Neural cell (in vitro differentiated cells): ENCODE data around the gene PRDM1. TPM values are rescaled to one million over a fixed set of nuclear protein-coding genes. Genes with fewer than 3 reads are reported as not detected.

ENCODE experiments used
- H2AFZ ChIP-seq: fragments of 200-600, 300-800 bp; sonication (generic), shearing (Covaris generic); 2 replicates; pipeline ENCODE4 v1.6.0; 2014; ENCODE audit warnings: low read depth, mild to moderate bottlenecking, antibody characterized with exemption, low read length, moderate library complexity
- H3F3A ChIP-seq: fragments of 200-600 bp; shearing (Covaris generic); 2 replicates; pipeline ENCODE4 v1.6.1; 2016; ENCODE audit warnings: mild to moderate bottlenecking, moderate library complexity, mixed read lengths, antibody characterized with exemption, low read length; ENCODE audit not compliant: insufficient read depth, poor library complexity, severe bottlenecking
- H3K27ac ChIP-seq: fragments of 200-600, 300-800 bp; sonication (generic), shearing (Covaris generic); 2 replicates; pipeline ENCODE4 v1.5.1; 2014; ENCODE audit warnings: mild to moderate bottlenecking, low read length, moderate library complexity
- H3K27me3 ChIP-seq: fragments of 300-800, 200-600 bp; sonication (generic), shearing (Covaris generic); 2 replicates; pipeline ENCODE4 v1.6.0; 2014; ENCODE audit warnings: mild to moderate bottlenecking, low read depth, low read length, moderate library complexity; ENCODE audit not compliant: insufficient read depth
- H3K36me3 ChIP-seq: fragments of 300-800, 200-600 bp; sonication (generic), shearing (Covaris generic); 2 replicates; pipeline ENCODE4 v1.5.1; 2014; ENCODE audit warnings: mild to moderate bottlenecking, antibody characterized with exemption, low read length, moderate library complexity; ENCODE audit not compliant: insufficient read depth
- H3K4me2 ChIP-seq: fragments of 300-800, 200-600 bp; sonication (generic), shearing (Covaris generic); 2 replicates; pipeline ENCODE4 v1.6.0; 2014; ENCODE audit warnings: mild to moderate bottlenecking, low read length
- H3K4me3 ChIP-seq: fragments of 300-800, 200-600 bp; sonication (generic), shearing (Covaris generic); 2 replicates; pipeline ENCODE4 v1.5.1; 2014; ENCODE audit warnings: mild to moderate bottlenecking, low read length, moderate library complexity
- H3K79me2 ChIP-seq: fragments of 200-600 bp; shearing (Covaris generic); replicated peaks from 2 replicates; pipeline ENCODE4 v1.6.0; 2014; ENCODE audit warnings: mild to moderate bottlenecking, low read length, moderate library complexity; ENCODE audit not compliant: insufficient read depth
- H3K9ac ChIP-seq: fragments of 300-800, 200-600 bp; sonication (generic), shearing (Covaris generic); 2 replicates; pipeline ENCODE4 v1.6.1; 2016; ENCODE audit warnings: mild to moderate bottlenecking, low read length, mixed read lengths
- H3K9me2 ChIP-seq: fragments of 200-600 bp; shearing (Covaris generic); 2 replicates; pipeline ENCODE4 v1.6.1; 2016; ENCODE audit warnings: mild to moderate bottlenecking, low read length, mixed read lengths; ENCODE audit not compliant: insufficient read depth
- H3K9me3 ChIP-seq: fragments of 200-600, 300-800 bp; sonication (generic), shearing (Covaris generic); 2 replicates; pipeline ENCODE4 v1.6.1; 2016; ENCODE audit warnings: mild to moderate bottlenecking, mixed run types, low read length, moderate library complexity, mixed read lengths
- H4K20me1 ChIP-seq: fragments of 200-600 bp; shearing (Covaris generic); 2 replicates; pipeline ENCODE4 v1.6.1; 2016; ENCODE audit warnings: mild to moderate bottlenecking, mixed run types; ENCODE audit not compliant: insufficient read depth
- EP300 ChIP-seq: fragments of 450-650 bp; conservative IDR thresholded peaks from 2 replicates; pipeline ENCODE4 v1.6.1; 2014; ENCODE audit warnings: antibody characterized with exemption, mild to moderate bottlenecking, moderate library complexity; ENCODE audit not compliant: poor library complexity, severe bottlenecking
- EZH2 ChIP-seq: fragments of 200-600, 300-800 bp; shearing (Covaris generic), sonication (generic); IDR thresholded peaks from 2 replicates; pipeline ENCODE4 v1.6.1; 2014; ENCODE audit warnings: antibody characterized with exemption, low read length, borderline replicate concordance, mild to moderate bottlenecking; ENCODE audit not compliant: insufficient read depth, poor library complexity, severe bottlenecking
- MXI1 ChIP-seq: fragments of 450-650 bp; conservative IDR thresholded peaks from 2 replicates; pipeline ENCODE4 v1.6.1; 2014; ENCODE audit warnings: antibody characterized with exemption, mild to moderate bottlenecking; ENCODE audit not compliant: poor library complexity, severe bottlenecking
- POLR2AphosphoS5 ChIP-seq: IDR thresholded peaks from 2 replicates; pipeline ENCODE4 v1.6.1; 2012
- RAD21 ChIP-seq: fragments of 450-650 bp; conservative IDR thresholded peaks from 2 replicates; pipeline ENCODE4 v1.6.1; 2014; ENCODE audit warnings: antibody characterized with exemption, mild to moderate bottlenecking, moderate library complexity
- SMC3 ChIP-seq: fragments of 450-650 bp; conservative IDR thresholded peaks from 2 replicates; pipeline ENCODE4 v1.6.1; 2014; ENCODE audit warnings: antibody characterized with exemption, mild to moderate bottlenecking, moderate library complexity; ENCODE audit not compliant: poor library complexity
- TAF1 ChIP-seq: IDR thresholded peaks from 2 replicates; pipeline ENCODE4 v1.6.1; 2012; ENCODE audit warnings: low read depth
- polyA plus RNA-seq: library from polyadenylated mRNA; depleted of rRNA; stranded (reverse); fragments of >200 nt; gene quantifications from 2 replicates; pipeline ENCODE4 v1.2.3, GENCODE V29; 2014
- TF ChIP-seq, protein P1 (sequence below): fragments of 450-650 bp; IDR thresholded peaks from 2 replicates; pipeline ENCODE4 v1.5.1; 2014; ENCODE audit warnings: antibody characterized with exemption, mild to moderate bottlenecking, moderate library complexity; ENCODE audit not compliant: poor library complexity, severe bottlenecking
- TF ChIP-seq, protein P2 (sequence below): IDR thresholded peaks from 2 replicates; pipeline ENCODE4 v1.6.1; 2012; ENCODE audit warnings: borderline replicate concordance

PRDM1 gene
- polyA plus RNA-seq, 1 donor from 2014 or later = 0.09 TPM

DNA sequence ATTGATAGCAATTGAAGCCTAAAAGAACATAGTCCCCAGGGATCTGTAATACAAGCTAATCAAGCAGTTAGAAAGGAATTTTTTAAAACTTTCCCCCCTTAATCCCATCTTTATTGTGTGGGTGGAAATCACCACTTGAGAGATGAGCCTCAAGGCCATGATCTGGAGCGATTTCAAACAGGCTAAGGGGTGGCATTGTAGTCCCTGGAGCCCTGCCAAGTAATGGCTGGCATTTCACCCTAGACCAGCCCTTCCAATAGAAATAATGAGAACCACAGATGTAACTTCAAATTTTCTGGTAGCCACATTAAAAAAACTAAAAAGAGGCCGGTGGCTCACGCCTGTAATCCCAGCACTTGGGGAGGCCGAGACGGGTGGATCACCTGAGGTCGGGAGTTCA, 46.9 kb downstream of the PRDM1 start:
- TF ChIP-seq EZH2 = no peak
- TF ChIP-seq MXI1 = no peak
- TF ChIP-seq, protein P1, sequence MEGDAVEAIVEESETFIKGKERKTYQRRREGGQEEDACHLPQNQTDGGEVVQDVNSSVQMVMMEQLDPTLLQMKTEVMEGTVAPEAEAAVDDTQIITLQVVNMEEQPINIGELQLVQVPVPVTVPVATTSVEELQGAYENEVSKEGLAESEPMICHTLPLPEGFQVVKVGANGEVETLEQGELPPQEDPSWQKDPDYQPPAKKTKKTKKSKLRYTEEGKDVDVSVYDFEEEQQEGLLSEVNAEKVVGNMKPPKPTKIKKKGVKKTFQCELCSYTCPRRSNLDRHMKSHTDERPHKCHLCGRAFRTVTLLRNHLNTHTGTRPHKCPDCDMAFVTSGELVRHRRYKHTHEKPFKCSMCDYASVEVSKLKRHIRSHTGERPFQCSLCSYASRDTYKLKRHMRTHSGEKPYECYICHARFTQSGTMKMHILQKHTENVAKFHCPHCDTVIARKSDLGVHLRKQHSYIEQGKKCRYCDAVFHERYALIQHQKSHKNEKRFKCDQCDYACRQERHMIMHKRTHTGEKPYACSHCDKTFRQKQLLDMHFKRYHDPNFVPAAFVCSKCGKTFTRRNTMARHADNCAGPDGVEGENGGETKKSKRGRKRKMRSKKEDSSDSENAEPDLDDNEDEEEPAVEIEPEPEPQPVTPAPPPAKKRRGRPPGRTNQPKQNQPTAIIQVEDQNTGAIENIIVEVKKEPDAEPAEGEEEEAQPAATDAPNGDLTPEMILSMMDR = no peak
- TF ChIP-seq TAF1 = no peak
- no peaks in the 10 kb centered on the region for H3K36me3 ChIP-seq
- no peaks in the 10 kb centered on the region for H4K20me1 ChIP-seq
- no peak overlapping the region for H3K4me3 ChIP-seq
- H3K9ac ChIP-seq = no peak overlapping the region
- H3K27me3 ChIP-seq = no peaks in the 10 kb centered on the region
- H3K79me2 ChIP-seq = no peaks in the 10 kb centered on the region
- H3K9me2 ChIP-seq = no peaks in the 10 kb centered on the region
- no peaks in the 10 kb centered on the region for H3K9me3 ChIP-seq
- no peak overlapping the region for H2AFZ ChIP-seq
- H3K27ac ChIP-seq = no peak overlapping the region
- no peak overlapping the region for H3K4me2 ChIP-seq
- H3F3A ChIP-seq = no peaks in the 10 kb centered on the region

DNA sequence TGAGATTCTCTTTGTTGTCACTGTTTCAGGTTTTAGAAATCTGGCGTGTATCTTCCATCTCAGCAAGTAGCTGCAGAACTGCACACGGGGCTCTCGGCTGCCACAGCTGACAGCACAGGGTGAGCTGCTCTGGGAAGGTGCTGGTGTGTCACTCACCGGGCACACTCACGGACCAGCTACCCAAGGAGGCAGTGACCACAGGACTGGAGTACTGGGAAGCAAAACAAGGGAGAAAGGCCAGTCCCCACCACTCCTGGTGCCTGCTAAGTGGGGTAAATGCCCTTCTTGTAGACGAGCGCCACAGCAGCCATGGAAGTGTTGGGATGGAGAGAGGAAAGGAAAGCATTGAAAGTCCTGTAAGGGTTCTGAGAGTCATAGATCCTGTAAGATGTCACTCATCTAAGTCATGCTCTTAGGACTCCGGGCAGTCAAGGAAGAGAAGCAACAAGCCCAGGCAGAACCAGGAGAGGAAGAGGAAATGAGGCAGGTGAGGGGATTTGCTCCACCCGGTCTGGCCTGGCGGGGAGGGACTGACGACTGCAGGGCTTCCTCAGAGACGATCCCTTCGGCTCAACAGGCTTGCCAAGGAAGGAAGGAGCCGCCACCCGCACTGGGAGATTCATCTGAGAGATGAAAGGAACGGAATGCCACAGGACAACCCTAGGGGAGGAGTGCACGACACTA, 48.1 kb downstream of the PRDM1 start:
- Histone ChIP-seq H3K79me2 (no peaks in the 10 kb centered on the region), H3K4me3 (no peak overlapping the region), H3K9ac (no peak overlapping the region), H3K27ac (no peak overlapping the region), H2AFZ (no peak overlapping the region), H3K9me2 (no peaks in the 10 kb centered on the region), H3F3A (no peaks in the 10 kb centered on the region), H3K9me3 (no peaks in the 10 kb centered on the region), H4K20me1 (no peaks in the 10 kb centered on the region), H3K4me2 (no peak overlapping the region), H3K36me3 (no peaks in the 10 kb centered on the region), H3K27me3 (no peaks in the 10 kb centered on the region)
- TF ChIP-seq MXI1 = no peak
- TF ChIP-seq EP300 = no peak
- TF ChIP-seq SMC3 = no peak

DNA sequence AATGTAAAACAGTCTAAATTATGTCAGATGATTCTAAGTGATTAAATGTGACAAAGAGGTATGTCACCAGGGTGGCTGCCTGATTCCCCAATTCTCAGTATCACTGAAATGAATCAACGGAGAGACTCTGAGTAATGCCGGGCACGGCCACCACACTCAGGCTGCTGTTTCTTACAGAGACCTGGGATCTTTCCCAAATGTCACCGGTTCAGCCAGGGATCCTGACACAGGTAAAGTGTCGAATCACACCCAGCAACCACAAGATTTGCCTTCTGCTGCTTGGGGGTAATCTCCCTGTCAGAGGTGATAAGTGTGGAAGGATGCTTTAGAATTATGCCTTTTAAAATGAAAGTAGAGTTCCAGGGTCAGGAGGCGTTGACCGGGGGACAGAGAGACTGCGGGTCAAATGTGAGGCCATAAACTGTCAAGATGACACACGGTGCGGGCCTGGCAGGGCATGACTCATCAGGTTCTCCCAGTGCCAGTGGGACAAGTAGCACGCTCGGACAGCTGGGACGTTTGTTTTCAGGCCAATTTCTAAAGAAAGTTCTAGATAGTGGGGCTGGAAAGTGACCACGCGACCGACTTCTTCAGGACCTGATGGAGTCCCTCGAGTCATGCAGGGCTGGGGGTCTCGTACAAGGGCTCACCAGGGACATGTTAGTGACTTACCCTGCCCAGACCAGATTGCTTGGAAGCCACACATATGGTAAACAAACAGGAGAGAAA, 48.9 kb downstream of the PRDM1 start:
- Histone ChIP-seq H3K4me2 (no peak overlapping the region), H3K9me2 (no peaks in the 10 kb centered on the region), H3K27me3 (no peaks in the 10 kb centered on the region), H3K27ac (no peak overlapping the region), H4K20me1 (no peaks in the 10 kb centered on the region), H3K79me2 (no peaks in the 10 kb centered on the region), H3K9me3 (no peaks in the 10 kb centered on the region), H3F3A (no peaks in the 10 kb centered on the region), H2AFZ (no peak overlapping the region), H3K9ac (no peak overlapping the region), H3K4me3 (no peak overlapping the region), H3K36me3 (no peaks in the 10 kb centered on the region)
- no peak for TF ChIP-seq TAF1
- TF ChIP-seq, protein P1 = no peak
- no peak for TF ChIP-seq EP300
- no peak for TF ChIP-seq RAD21
- TF ChIP-seq POLR2AphosphoS5 = no peak
- no peak for TF ChIP-seq EZH2
- TF ChIP-seq, protein P2, sequence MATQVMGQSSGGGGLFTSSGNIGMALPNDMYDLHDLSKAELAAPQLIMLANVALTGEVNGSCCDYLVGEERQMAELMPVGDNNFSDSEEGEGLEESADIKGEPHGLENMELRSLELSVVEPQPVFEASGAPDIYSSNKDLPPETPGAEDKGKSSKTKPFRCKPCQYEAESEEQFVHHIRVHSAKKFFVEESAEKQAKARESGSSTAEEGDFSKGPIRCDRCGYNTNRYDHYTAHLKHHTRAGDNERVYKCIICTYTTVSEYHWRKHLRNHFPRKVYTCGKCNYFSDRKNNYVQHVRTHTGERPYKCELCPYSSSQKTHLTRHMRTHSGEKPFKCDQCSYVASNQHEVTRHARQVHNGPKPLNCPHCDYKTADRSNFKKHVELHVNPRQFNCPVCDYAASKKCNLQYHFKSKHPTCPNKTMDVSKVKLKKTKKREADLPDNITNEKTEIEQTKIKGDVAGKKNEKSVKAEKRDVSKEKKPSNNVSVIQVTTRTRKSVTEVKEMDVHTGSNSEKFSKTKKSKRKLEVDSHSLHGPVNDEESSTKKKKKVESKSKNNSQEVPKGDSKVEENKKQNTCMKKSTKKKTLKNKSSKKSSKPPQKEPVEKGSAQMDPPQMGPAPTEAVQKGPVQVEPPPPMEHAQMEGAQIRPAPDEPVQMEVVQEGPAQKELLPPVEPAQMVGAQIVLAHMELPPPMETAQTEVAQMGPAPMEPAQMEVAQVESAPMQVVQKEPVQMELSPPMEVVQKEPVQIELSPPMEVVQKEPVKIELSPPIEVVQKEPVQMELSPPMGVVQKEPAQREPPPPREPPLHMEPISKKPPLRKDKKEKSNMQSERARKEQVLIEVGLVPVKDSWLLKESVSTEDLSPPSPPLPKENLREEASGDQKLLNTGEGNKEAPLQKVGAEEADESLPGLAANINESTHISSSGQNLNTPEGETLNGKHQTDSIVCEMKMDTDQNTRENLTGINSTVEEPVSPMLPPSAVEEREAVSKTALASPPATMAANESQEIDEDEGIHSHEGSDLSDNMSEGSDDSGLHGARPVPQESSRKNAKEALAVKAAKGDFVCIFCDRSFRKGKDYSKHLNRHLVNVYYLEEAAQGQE = no peak
- TF ChIP-seq MXI1 = no peak
- TF ChIP-seq SMC3 = no peak
